Fibroblast of gingiva (primary cell): ENCODE measurements around the gene ASCL2.
"Not testable (repeated sequence)": the region's sequence is repeated elsewhere in the genome, so short reads cannot be mapped to it uniquely, and the experiment has no call there.

Source experiments
- DNase-seq: peaks from one replicate; pipeline ENCODE4 v3.0.0-alpha.2; 2011; ENCODE audit warnings: low read depth

Gene ASCL2

GRCh38 chr11:2297623-2298030 lies 27.2 kb upstream of the ASCL2 start:
- no peak for DNase-seq

DNA sequence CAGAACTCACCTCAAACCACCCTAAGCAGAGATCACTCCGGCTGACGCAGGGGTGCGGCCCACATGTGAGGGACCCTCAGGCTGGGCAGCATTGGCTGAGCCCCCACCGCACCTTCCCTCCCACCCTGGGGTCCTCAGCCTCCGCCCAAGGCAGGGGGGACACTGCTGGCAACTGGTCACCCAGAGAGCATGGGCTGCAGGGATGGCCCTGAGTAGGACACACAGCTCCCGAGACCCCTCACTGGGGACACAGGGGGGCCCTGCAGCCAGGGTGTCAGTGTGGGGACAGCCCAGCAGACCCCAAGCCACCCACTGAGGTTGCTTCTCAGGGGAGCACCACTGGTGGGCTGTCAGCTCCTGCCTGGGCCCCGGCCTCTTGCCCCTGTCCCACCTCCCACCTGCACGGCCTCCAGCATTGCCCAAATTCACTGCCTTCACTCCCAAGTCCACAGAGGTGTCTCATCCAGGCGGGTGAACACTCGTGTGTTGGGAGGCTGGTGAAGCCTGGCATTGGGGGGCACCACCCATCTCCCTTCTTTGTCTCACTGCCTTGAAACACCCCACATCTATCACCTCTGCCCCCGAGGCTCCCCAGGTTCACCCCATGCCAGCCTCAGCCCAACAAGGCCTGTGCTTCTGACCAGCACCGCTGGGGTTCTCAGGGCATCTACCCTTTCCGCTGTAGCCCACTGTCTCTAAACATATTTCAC lies 26.7 kb upstream of the ASCL2 start:
- no peak for DNase-seq

GRCh38 chr11:2295971-2296912 lies 25.9 kb upstream of the ASCL2 start:
- DNase-seq = no peak

DNA sequence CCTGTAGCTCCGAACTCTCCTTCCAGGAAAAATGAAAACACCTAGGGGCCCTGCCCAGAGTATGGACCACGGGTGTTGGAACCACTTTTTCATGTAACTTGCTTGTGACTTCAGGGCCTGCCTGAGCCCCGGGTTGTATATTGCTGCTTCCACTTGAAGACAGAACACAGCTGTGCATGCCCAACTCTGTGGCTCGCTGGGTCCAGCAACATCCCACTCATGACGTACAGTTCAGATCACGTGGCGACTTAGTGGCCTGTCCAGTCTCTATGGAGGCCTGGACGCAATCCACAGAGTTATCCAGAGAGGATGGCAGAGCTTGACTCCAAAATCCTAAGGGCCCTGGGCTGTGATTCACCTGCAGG lies 24.5 kb upstream of the ASCL2 start:
- DNase-seq = no peak

GRCh38 chr11:2293984-2294925 lies 23.9 kb upstream of the ASCL2 start:
- DNase-seq = no peak

DNA sequence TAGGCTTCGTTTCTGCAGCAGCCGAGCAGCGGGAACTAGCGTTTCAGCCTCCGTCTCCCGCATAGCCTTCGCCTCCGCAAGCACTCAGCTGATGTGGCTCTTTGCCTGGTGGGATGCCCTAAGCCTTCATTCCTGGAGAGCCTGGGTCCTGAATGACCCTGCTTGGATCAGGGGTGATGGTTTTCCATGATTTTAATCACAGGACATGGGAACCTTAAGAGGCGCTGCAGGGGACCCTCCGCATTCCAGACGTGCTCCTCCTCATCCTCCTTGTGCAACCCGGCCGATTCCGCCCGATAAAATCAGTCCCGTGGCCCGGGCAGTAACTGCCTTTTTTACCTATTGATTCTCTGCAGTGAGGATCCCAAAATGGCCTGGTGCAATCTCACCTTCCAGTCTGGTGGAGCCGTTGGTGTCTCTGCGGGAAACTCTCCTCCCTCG lies 23.2 kb upstream of the ASCL2 start:
- DNase-seq = no peak

GRCh38 chr11:2290351-2290841 lies 20.0 kb upstream of the ASCL2 start:
- DNase-seq = no peak

DNA sequence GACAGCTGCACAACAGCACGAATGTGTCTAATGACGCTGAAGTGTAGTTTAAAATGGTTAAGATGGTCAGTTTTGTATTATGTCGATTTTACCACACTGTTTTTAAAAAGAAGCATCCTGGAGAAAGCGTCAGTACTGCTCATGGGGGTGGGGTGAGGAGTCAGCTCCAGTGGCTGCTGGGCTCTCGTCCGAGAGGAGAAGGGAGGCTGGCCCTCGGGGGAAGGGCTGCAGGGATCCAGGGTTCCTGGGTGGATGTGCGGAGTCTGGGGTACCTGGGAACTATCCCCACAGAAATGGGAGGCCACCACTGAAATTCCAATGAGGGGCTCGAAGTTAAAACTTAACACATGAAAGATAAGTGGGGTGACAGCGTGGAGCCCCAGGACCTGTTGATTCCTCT lies 19.5 kb upstream of the ASCL2 start:
- no peak for DNase-seq

DNA sequence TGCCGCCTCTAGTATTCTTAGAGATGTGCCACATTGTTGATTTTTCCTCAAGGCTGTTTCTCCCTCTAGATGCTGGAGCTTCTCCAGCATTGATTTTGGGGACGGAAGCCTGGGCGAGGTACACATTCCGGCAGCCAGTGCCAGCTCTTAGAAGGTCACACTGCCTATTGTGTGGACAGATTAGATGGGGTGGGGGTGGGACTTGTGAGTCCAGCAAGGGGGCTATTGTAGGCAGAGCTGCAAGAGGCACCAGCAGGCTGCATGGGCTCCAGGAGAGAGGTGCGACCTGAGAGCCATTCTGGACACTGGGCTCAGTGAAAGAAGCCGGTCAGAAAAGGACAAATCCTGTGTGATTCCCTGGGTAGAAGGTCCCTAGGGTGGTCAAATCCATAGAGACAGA lies 19.0 kb upstream of the ASCL2 start:
- DNase-seq = no peak

- DNase-seq = no peak
These were observed 16.7 kb upstream of the ASCL2 start for GRCh38 chr11:2287091-2287490.

- not testable (repeated sequence) for DNase-seq
These were observed 16.0 kb upstream of the ASCL2 start for GRCh38 chr11:2286350-2286749.

GRCh38 chr11:2280208-2280607 lies 9.8 kb upstream of the ASCL2 start:
- DNase-seq = no peak

GRCh38 chr11:2277933-2278523 lies 7.6 kb upstream of the ASCL2 start:
- DNase-seq = no peak

DNA sequence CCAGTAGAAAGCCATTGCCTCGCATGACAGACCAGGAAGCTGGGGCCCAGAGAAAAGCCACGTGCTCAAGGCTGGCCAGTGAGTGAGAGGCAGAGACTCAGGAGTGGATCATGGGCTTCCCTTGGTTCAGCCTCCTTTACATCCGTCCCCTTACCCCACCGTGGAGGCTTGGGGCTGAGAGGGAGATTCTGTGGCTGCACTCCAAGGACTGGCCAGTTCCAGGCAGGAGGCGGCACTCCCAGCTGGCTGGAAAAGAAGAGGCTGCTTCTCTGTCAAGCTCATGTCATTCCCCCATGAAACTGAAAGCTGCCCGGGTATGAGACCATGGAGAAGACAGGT lies 6.6 kb upstream of the ASCL2 start:
- no peak for DNase-seq

DNA sequence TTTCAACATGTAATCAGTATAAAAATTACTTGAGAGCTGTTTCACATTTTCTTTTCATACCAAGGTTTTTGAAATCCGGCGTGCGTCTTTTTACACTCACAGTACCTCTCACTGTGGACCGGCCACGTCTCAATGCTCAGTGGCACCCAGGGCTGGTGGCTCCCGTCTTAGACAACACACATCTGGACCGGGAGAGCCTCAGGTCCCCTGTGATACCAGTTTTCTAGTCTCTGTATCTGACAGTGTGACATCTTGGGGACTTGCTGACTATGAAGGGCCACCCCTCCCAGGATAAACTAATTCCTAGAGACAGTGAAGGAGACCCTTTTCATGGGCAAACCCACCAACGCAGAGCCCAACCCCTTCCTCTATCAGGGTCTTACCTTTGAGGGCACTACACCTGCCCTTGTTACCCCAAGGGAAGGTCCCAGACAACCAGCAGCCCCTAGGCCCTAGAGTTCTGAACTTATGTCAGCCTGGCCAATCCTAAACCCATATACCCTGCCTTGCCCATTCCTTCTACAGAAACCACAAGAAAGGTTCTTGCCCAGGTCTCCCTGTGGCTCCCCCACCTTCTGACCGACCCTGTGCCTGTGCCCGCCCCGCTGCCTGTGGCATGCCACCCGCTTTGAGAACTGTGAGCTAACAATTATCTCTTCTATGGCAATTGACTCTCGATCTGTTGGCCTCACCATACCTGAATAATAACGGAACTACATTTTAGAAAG lies 6.1 kb upstream of the ASCL2 start:
- DNase-seq = no peak

DNA sequence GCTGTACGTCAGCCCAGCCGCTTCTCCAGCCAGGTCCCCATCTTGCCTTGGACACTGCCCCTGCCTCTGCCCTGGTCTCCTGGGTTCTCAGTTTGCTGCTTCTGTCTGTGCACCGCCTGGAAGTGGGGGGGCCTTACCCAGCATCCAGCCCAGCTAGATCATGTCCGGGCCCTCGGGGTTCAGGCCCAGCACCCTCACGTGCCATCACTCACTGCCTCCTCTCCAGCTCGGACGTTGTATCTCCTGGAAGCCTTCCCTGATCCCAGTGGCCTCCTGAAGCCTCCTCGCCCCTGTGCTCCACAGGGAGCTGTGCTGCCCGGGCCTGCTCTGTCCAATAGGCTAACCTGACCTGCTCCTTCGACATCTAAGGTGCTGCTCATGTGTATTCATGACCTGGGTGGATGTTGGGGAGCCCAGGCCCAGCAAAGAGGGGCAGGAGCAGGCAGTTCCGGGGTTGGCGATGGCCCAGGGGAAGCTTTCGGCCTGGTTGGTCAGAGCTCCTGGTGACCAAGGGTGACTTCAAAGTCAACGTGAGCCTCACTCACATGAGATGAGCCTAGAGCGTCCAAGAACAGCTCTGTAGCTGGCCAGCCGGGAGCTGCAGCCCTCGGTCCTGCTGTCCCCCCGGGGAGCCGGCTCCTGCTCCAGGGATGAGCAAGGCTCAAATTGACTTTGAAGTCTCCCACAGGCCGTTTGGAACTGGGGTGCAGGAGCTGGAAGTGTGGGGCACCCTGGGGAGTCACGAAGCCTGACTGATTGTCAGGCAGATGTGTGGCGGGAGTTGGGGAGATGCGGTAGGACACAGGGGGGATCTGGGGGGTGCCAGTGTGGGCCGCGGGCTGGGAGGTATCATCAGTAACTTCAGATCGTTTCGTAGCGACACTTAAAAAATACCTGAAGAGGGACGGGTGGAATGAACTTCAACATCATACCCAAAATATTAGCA lies 5.2 kb upstream of the ASCL2 start:
- no peak for DNase-seq

DNA sequence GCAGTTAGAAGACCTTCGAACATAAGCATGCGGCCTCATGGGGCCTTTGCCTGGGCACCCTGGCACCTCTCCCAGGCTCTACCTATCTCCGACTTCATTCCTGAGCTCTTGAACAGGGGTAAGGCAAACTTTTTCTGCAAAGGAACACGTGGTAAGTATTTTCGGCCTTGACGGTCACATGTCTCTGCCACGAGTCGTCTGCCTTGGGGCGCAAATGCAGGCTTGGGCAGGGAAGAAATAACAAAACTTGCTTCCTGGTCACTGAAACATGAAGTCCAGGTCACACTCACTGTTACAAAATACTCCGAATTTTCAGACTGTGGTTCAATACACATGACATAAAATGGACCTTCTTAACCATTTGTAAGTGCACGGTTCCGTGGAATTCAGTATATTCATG lies 3.4 kb upstream of the ASCL2 start:
- DNase-seq = no peak

DNA sequence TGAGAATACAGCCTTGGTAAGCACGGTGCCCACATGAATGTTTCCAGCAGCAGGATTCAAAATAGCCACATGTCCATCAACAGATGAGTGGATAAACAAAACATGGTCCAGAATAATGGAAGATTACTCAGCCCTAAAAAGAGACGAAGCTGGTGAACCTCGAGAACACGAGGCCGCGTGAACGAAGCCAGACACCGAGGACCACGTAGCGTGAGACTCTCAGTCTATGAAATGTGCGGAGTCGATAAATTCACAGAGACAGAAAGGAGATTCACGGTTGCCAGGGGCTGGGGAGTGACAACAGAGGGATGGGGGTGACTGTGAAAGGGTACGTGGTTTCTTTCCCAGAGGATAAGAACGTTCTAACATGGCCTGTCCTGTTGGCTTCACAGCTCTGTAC lies 2.9 kb upstream of the ASCL2 start:
- DNase-seq = no peak

- no peak for DNase-seq
These were observed 2.5 kb upstream of the ASCL2 start for GRCh38 chr11:2272946-2273280.
